ENCODE measurements around the gene FARP1. TPM values are rescaled to one million over a fixed set of nuclear protein-coding genes. Genes with fewer than 3 reads are reported as not detected.

FARP1 gene
- total RNA-seq, 4 donors from 2014 or later, result 1.5 to 10.3 (median 6.4) TPM

GRCh38 chr13:98288211-98288610, 145.3 kb downstream of the FARP1 start:
- intact Hi-C loops (cut with DNase I), result no loop called here
- no peaks in the 10 kb centered on the region for H3K4me1 ChIP-seq
- H3K27ac ChIP-seq, result no peak overlapping the region
- TF ChIP-seq, protein P1, sequence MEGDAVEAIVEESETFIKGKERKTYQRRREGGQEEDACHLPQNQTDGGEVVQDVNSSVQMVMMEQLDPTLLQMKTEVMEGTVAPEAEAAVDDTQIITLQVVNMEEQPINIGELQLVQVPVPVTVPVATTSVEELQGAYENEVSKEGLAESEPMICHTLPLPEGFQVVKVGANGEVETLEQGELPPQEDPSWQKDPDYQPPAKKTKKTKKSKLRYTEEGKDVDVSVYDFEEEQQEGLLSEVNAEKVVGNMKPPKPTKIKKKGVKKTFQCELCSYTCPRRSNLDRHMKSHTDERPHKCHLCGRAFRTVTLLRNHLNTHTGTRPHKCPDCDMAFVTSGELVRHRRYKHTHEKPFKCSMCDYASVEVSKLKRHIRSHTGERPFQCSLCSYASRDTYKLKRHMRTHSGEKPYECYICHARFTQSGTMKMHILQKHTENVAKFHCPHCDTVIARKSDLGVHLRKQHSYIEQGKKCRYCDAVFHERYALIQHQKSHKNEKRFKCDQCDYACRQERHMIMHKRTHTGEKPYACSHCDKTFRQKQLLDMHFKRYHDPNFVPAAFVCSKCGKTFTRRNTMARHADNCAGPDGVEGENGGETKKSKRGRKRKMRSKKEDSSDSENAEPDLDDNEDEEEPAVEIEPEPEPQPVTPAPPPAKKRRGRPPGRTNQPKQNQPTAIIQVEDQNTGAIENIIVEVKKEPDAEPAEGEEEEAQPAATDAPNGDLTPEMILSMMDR (IDR thresholded peaks at IDR 0.05), result no peak
- TF ChIP-seq POLR2A (IDR thresholded peaks at IDR 0.05), result no peak
- H3K36me3 ChIP-seq, result no peaks in the 10 kb centered on the region
- DNase-seq, result no peak
- 93 to 94% methylated on average over 6 of the region's 6 CpGs for WGBS, 2 donors
- no peaks in the 10 kb centered on the region for H3K27me3 ChIP-seq
- no peak overlapping the region for H3K4me3 ChIP-seq
- no peaks in the 10 kb centered on the region for H3K9me3 ChIP-seq

GRCh38 chr13:98289339-98289945, 146.5 kb downstream of the FARP1 start:
- intact Hi-C loops (cut with DNase I), result no loop called here
- Histone ChIP-seq H3K27ac (no peak overlapping the region), H3K4me3 (no peak overlapping the region), H3K27me3 (no peaks in the 10 kb centered on the region), H3K4me1 (no peaks in the 10 kb centered on the region), H3K36me3 (no peaks in the 10 kb centered on the region), H3K9me3 (no peaks in the 10 kb centered on the region)
- 86 to 90% methylated on average over 12 to 14 of the region's 14 CpGs for WGBS, 2 donors
- no peak for DNase-seq
- no peak for TF ChIP-seq POLR2A (IDR thresholded peaks at IDR 0.05)
- TF ChIP-seq, protein P1 (IDR thresholded peaks at IDR 0.05), result no peak

DNA sequence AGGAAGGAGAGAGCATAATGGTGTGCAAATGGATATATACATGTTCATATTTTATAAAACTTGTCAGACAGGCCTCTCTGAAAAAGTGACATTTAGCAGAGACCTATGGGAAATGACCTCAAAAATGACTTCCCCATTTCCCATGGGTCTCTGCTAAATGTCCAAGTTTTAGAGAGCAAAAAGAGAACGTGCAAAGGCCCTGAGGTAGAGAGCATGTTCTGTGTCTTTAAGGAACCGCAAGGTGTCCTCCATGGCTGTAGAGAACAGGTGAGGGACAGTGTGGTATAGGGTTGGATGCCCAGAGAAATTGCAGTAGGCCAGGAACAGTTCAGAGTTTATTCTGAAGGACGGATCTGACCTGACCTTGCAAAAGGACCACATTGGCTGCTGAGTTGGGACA, 147.4 kb downstream of the FARP1 start:
- WGBS, 2 donors, result 84 to 92% methylated on average over 3 of the region's 3 CpGs
- Histone ChIP-seq H3K9me3 (no peaks in the 10 kb centered on the region), H3K4me3 (no peak overlapping the region), H3K27me3 (no peaks in the 10 kb centered on the region), H3K36me3 (no peaks in the 10 kb centered on the region), H3K4me1 (no peaks in the 10 kb centered on the region), H3K27ac (no peak overlapping the region)
- intact Hi-C loops (cut with DNase I), result no loop called here
- TF ChIP-seq POLR2A (IDR thresholded peaks at IDR 0.05), result no peak
- TF ChIP-seq, protein P1 (IDR thresholded peaks at IDR 0.05), result no peak
- no peak for DNase-seq

- Histone ChIP-seq H3K36me3 (no peaks in the 10 kb centered on the region), H3K27me3 (no peaks in the 10 kb centered on the region), H3K4me3 (no peak overlapping the region), H3K9me3 (no peaks in the 10 kb centered on the region), H3K27ac (no peak overlapping the region), H3K4me1 (no peaks in the 10 kb centered on the region)
- WGBS, 2 donors, result 79 to 92% methylated on average over 2 of the region's 2 CpGs
- intact Hi-C loops (cut with DNase I), result no loop called here
- no peak for DNase-seq
- TF ChIP-seq, protein P1 (IDR thresholded peaks at IDR 0.05), result no peak
- TF ChIP-seq POLR2A (IDR thresholded peaks at IDR 0.05), result no peak
These were observed 148.8 kb downstream of the FARP1 start for GRCh38 chr13:98291658-98292057.

DNA sequence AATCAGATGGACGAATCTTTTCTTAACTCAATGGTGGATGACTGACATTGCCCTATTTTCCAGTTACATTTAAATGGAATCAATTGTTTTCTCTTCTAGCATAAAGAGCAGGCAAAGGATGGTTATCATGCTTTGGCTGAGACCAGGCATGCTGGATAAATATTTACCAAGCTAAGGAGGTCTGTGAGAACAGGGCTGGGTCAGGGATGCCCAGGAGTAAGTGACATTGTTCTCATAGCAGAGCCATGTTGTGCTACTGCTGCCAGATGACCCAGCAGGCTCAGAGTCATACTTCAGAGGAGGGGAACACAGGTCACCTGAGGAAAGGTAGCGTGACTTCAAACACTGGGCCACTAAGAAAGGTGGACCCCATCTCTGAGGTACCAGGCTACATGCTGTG, 150.2 kb downstream of the FARP1 start:
- no peak for DNase-seq

More for the DNA sequence above, 150.2 kb downstream of the FARP1 start:
- intact Hi-C loops (cut with DNase I), result no loop called here
- Histone ChIP-seq H3K9me3 (no peaks in the 10 kb centered on the region), H3K4me3 (no peak overlapping the region), H3K27me3 (no peaks in the 10 kb centered on the region), H3K4me1 (no peaks in the 10 kb centered on the region), H3K36me3 (no peaks in the 10 kb centered on the region), H3K27ac (no peak overlapping the region)
- TF ChIP-seq, protein P1 (IDR thresholded peaks at IDR 0.05), result no peak
- no peak for TF ChIP-seq POLR2A (IDR thresholded peaks at IDR 0.05)
- 74 to 90% methylated on average over 2 of the region's 2 CpGs for WGBS, 2 donors
